Measurements from ENCODE around the gene PIP5KL1. TPM values are rescaled to one million over a fixed set of nuclear protein-coding genes. Genes with fewer than 3 reads are reported as not detected.

The PIP5KL1 gene
- polyA plus RNA-seq, 1 donor (not counting 4 experiments of a cell fraction or from before 2014, with no cell fraction given), result 4.4 TPM

DNA sequence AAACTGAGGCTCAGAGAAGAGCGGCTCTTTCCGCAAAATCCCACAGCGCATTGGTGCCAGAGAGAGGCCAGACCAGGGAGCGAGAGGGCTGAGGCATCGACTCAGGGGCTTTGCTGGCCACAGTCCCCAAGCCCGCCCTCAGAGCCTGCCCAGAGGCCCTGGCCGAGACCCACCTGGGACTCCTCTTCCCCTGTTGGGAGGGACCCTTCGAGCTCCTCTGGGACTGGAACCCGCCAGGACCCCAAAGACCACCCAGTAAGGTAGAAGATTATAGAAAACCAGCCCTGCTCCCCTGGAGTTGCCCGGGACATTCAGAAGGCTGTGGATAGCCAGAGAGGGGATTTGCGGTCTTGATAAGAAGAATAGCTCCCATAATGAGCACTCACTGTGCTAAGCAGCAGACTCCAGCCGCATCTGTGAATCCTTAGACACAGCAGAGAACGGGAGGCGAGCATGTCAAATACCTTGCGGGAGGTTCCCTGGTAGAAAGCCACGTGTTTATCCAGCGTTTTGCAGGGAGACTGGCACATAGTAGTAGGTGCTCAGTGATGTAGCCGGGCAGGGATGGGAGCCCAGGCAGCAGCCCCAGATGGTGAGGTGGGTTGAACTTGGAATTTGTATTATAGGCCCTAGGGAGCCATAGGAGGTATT is 52.5 kb downstream of the PIP5KL1 start:
- no peak overlapping the region for H3K27ac ChIP-seq (ENCODE audit: control insufficient read depth, insufficient read depth, low read length)
- dilution Hi-C loops (cut with MboI; ENCODE audit: extremely low pct_ligation_motif_present, low sequenced_read_pairs), result no loop called here
- H3K79me2 ChIP-seq (ENCODE audit: control insufficient read depth, insufficient read depth, low read length), result peaks cover 2% of the 10 kb centered on the region
- H3K4me1 ChIP-seq (ENCODE audit: control insufficient read depth, extremely low read depth, insufficient read depth, low read length), result peaks cover 24% of the 10 kb centered on the region
- peak overlapping the region; percentile 65 for H3K9ac ChIP-seq (ENCODE audit: control insufficient read depth, extremely low read depth, insufficient read depth, low read length)
- DNase-seq (ENCODE audit: low read depth, low spot score) (no peak), FAIRE-seq (no peak)
- H3K9me3 ChIP-seq (ENCODE audit: control insufficient read depth, low read depth, low read length), result no peaks in the 10 kb centered on the region
- TF ChIP-seq EZH2 (IDR thresholded peaks at IDR 0.05; ENCODE audit: low read length), result no peak
- TF ChIP-seq, protein P1, sequence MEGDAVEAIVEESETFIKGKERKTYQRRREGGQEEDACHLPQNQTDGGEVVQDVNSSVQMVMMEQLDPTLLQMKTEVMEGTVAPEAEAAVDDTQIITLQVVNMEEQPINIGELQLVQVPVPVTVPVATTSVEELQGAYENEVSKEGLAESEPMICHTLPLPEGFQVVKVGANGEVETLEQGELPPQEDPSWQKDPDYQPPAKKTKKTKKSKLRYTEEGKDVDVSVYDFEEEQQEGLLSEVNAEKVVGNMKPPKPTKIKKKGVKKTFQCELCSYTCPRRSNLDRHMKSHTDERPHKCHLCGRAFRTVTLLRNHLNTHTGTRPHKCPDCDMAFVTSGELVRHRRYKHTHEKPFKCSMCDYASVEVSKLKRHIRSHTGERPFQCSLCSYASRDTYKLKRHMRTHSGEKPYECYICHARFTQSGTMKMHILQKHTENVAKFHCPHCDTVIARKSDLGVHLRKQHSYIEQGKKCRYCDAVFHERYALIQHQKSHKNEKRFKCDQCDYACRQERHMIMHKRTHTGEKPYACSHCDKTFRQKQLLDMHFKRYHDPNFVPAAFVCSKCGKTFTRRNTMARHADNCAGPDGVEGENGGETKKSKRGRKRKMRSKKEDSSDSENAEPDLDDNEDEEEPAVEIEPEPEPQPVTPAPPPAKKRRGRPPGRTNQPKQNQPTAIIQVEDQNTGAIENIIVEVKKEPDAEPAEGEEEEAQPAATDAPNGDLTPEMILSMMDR (optimal IDR thresholded peaks at IDR 0.05 in 1 of 3, IDR thresholded peaks at IDR 0.05 in 1 of 3, conservative IDR thresholded peaks at IDR 0.05 in 1 of 3; ENCODE audit: extremely low read depth in 1 of 3, insufficient read depth in 2 of 3, low read length in 3 of 3), result no peak
- H3K27me3 ChIP-seq (ENCODE audit: control insufficient read depth, extremely low read depth, insufficient read depth, low read length), result no peaks in the 10 kb centered on the region
- H3K9me1 ChIP-seq (ENCODE audit: control insufficient read depth, extremely low read depth, insufficient read depth, low read length), result no peaks in the 10 kb centered on the region
- H2AFZ ChIP-seq (ENCODE audit: control insufficient read depth, low read length), result peak overlapping the region; percentile 83
- H3K36me3 ChIP-seq (ENCODE audit: control insufficient read depth in 2 of 2, extremely low read depth in 1 of 2, insufficient read depth in 2 of 2, low read length in 2 of 2), result no peaks in the 10 kb centered on the region
- peak overlapping the region; percentile 46 to 68 (median 67) for H3K4me3 ChIP-seq (ENCODE audit: control insufficient read depth in 2 of 3, extremely low read depth in 1 of 3, insufficient read depth in 2 of 3, low read depth in 1 of 3, low read length in 3 of 3)
- no peaks in the 10 kb centered on the region for H4K20me1 ChIP-seq (ENCODE audit: control insufficient read depth, extremely low read depth, insufficient read depth, low read length)
- peak overlapping the region; percentile 80 for H3K4me2 ChIP-seq (ENCODE audit: control insufficient read depth, extremely low read depth, insufficient read depth, low read depth, low read length)

DNA sequence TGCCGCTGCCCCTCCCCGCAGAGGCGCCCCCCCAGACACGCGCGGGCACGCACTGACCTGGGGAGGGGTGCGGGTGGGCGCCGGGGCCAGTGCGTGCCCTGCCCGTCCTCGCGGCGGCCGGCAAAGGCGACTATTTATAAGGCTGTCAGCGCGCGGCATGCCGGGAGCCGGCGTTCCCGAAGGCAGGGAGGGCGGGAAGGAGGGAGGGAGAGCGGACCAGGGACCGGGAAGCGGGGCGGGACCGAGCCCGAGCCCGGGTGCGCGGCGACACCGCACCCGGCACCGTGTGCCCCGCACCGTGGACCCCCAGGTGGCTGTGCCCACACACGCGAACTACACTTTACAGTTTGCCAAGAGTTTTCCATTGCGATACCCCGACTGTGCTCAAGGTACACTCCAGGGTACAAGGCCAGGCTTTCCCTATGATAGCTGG is 53.0 kb downstream of the PIP5KL1 start, which contains the start of gene AK1:
Gene AK1, minus strand, starts transcription at position 110 of the 433 bp plus-strand sequence. CDS start 3,058 bp downstream, outside the sequence.
- H2AFZ ChIP-seq (ENCODE audit: control insufficient read depth, low read length), result peak within 1 kb of the TSS; percentile 86
- FAIRE-seq (no peak), DNase-seq (ENCODE audit: low read depth, low spot score) (no peak)
- no peaks in the 10 kb centered on the region for H4K20me1 ChIP-seq (ENCODE audit: control insufficient read depth, extremely low read depth, insufficient read depth, low read length)
- H3K36me3 ChIP-seq (ENCODE audit: control insufficient read depth in 2 of 2, extremely low read depth in 1 of 2, insufficient read depth in 2 of 2, low read length in 2 of 2), result peaks cover 0 to under 1% of the 10 kb centered on the region in 2 experiments
- H3K4me3 ChIP-seq (ENCODE audit: control insufficient read depth in 2 of 3, extremely low read depth in 1 of 3, insufficient read depth in 2 of 3, low read depth in 1 of 3, low read length in 3 of 3), result peak within 1 kb of the TSS; percentile 46 to 68 (median 67)
- H3K9ac ChIP-seq (ENCODE audit: control insufficient read depth, extremely low read depth, insufficient read depth, low read length), result peak within 1 kb of the TSS; percentile 65
- dilution Hi-C loops (cut with MboI; ENCODE audit: extremely low pct_ligation_motif_present, low sequenced_read_pairs), result no loop called here
- H3K4me1 ChIP-seq (ENCODE audit: control insufficient read depth, extremely low read depth, insufficient read depth, low read length), result peaks cover 24% of the 10 kb centered on the region
- peak within 1 kb of the TSS; percentile 31 for H3K27ac ChIP-seq (ENCODE audit: control insufficient read depth, insufficient read depth, low read length)
- TF ChIP-seq EZH2 (IDR thresholded peaks at IDR 0.05; ENCODE audit: low read length), result no peak
- TF ChIP-seq, protein P1 (optimal IDR thresholded peaks at IDR 0.05 in 1 of 3, IDR thresholded peaks at IDR 0.05 in 1 of 3, conservative IDR thresholded peaks at IDR 0.05 in 1 of 3; ENCODE audit: extremely low read depth in 1 of 3, insufficient read depth in 2 of 3, low read length in 3 of 3), result no peak
- peak within 1 kb of the TSS; percentile 91 for H3K4me2 ChIP-seq (ENCODE audit: control insufficient read depth, extremely low read depth, insufficient read depth, low read depth, low read length)
- peaks cover 2% of the 10 kb centered on the region for H3K79me2 ChIP-seq (ENCODE audit: control insufficient read depth, insufficient read depth, low read length)
- no peaks in the 10 kb centered on the region for H3K9me3 ChIP-seq (ENCODE audit: control insufficient read depth, low read depth, low read length)
- no peaks in the 10 kb centered on the region for H3K9me1 ChIP-seq (ENCODE audit: control insufficient read depth, extremely low read depth, insufficient read depth, low read length)
- no peaks in the 10 kb centered on the region for H3K27me3 ChIP-seq (ENCODE audit: control insufficient read depth, extremely low read depth, insufficient read depth, low read length)

Data from keratinocyte (primary cell).